Upper lobe of left lung (tissue), 6 donors: ENCODE results near the gene TSPAN12. TPM values are rescaled to one million over a fixed set of nuclear protein-coding genes. Genes with fewer than 3 reads are reported as not detected.
A peak's percentile ranks its signal among the peaks of the same experiment; 100 is the strongest.

Experiments used
- ATAC-seq, 2 donors: fragments of 200-7000 bp; cut with Tn5 transposase; one replicate each; pipeline ENCODE4 v1.9.1; 2022; ENCODE audit warnings: mild to moderate bottlenecking in 2 of 2, moderate library complexity in 2 of 2; ENCODE audit not compliant: low FRiP score in 2 of 2
- DNase-seq, 2 donors: peaks; one replicate each; pipeline ENCODE4 v3.0.0-alpha.2; 2019 to 2020
- H3K27ac ChIP-seq, 4 donors: fragments of 200-600 bp; sonication (generic); one replicate each; pipeline ENCODE4 v1.5.1; 2016 to 2019
- H3K27me3 ChIP-seq, 4 donors: fragments of 200-600 bp; sonication (generic); one replicate each; pipeline ENCODE4 v1.5.1; 2017 to 2019
- H3K36me3 ChIP-seq, 4 donors: fragments of 200-600 bp; sonication (generic); one replicate each; pipeline ENCODE4 v1.5.1; 2016 to 2019
- H3K4me1 ChIP-seq, 4 donors: fragments of 200-600 bp; sonication (generic); one replicate each; pipeline ENCODE4 v1.5.1; 2018 to 2019
- H3K4me3 ChIP-seq, 4 donors: fragments of 200-600 bp; sonication (generic); one replicate each; pipeline ENCODE4 v1.5.1; 2017 to 2019; ENCODE audit warnings: mild to moderate bottlenecking in 2 of 4, moderate library complexity in 1 of 4
- H3K9me3 ChIP-seq, 4 donors: fragments of 200-600 bp; sonication (generic); one replicate each; pipeline ENCODE4 v1.5.1; 2018 to 2019
- EP300 ChIP-seq, 4 donors: sonication (generic); formaldehyde crosslinking; IDR thresholded peaks; one replicate each; pipeline ENCODE4 v1.5.1; 2017; ENCODE audit warnings: antibody characterized with exemption in 4 of 4, control low read depth in 2 of 4
- POLR2A ChIP-seq, 4 donors: fragments of 450-650 bp; IDR thresholded peaks; one replicate each; pipeline ENCODE4 v1.5.1; 2016 to 2017; ENCODE audit warnings: antibody characterized with exemption in 4 of 4, mild to moderate bottlenecking in 2 of 4
- POLR2AphosphoS5 ChIP-seq, 2 donors: sonication (generic); formaldehyde crosslinking; IDR thresholded peaks; one replicate each; pipeline ENCODE4 v1.5.1; 2017; ENCODE audit warnings: antibody characterized with exemption in 2 of 2
- WGBS, 2 donors: methylation state at CpG; one replicate each; pipeline ENCODE4 v1.1.5; 2017 to 2018; 5-methylcytosine and 5-hydroxymethylcytosine counted together
- total RNA-seq, 6 donors: library from RNA; depleted of rRNA in 4 of 6; stranded (reverse); fragments of >200 nt in 4 of 6; gene quantifications; one replicate each; pipeline versions ENCODE4 v1.1.0 to v1.2.1, GENCODE V29; 2016 to 2021
- TF ChIP-seq, protein P1 (sequence below), 6 experiments: fragments of 450-650 bp in 4 of 6; fragments of 200-600 bp in 2 of 6; sonication (generic) in 2 of 6; IDR thresholded peaks; one replicate each; pipeline ENCODE4 v1.5.1; 2016 to 2019; ENCODE audit warnings: antibody characterized with exemption in 6 of 6
- donor health status: DM: no; HTN: no; CAD: no; lungs with moderate emphysema.
- donor health status: DM: no; HTN: yes; CAD: no; lungs with severe emphysema.

TSPAN12 gene
- total RNA-seq, 6 donors from 2014 or later, result 22.0 to 56.3 (median 40.0) TPM

DNA sequence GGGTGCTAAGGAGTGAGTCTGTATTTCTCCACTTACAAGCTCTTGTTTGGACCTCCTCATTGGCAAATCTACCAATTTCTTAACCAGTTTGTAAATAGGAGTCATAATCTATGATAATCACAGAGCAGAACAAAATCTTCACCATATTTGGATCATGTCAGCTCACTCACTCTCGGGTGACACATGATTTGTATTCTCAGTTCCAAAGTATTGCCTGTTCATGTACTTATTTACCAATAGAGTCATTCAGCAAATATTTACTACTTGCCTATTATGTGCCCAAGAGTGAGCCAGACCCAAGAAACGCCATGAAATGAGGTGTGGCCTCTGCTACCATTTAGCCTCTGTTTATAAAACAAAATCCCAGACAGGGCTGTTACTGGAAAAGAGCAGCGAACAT is 114.8 kb downstream of the TSPAN12 start:
- Histone ChIP-seq H3K9me3 (no peaks in the 10 kb centered on the region), H3K4me1 (peaks cover 0 to 5% (median 0%) of the 10 kb centered on the region in 4 donors), H3K4me3 (no peak overlapping the region), H3K36me3 (no peaks in the 10 kb centered on the region), H3K27ac (no peak overlapping the region), H3K27me3 (no peaks in the 10 kb centered on the region)
- no peak for TF ChIP-seq EP300 (IDR thresholded peaks at IDR 0.05)
- no peak for TF ChIP-seq POLR2AphosphoS5 (IDR thresholded peaks at IDR 0.05)
- TF ChIP-seq, protein P1, sequence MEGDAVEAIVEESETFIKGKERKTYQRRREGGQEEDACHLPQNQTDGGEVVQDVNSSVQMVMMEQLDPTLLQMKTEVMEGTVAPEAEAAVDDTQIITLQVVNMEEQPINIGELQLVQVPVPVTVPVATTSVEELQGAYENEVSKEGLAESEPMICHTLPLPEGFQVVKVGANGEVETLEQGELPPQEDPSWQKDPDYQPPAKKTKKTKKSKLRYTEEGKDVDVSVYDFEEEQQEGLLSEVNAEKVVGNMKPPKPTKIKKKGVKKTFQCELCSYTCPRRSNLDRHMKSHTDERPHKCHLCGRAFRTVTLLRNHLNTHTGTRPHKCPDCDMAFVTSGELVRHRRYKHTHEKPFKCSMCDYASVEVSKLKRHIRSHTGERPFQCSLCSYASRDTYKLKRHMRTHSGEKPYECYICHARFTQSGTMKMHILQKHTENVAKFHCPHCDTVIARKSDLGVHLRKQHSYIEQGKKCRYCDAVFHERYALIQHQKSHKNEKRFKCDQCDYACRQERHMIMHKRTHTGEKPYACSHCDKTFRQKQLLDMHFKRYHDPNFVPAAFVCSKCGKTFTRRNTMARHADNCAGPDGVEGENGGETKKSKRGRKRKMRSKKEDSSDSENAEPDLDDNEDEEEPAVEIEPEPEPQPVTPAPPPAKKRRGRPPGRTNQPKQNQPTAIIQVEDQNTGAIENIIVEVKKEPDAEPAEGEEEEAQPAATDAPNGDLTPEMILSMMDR (IDR thresholded peaks at IDR 0.05), result no peak
- TF ChIP-seq POLR2A (IDR thresholded peaks at IDR 0.05), result no peak
- DNase-seq (no peak), ATAC-seq (no peak)
- 65 to 69% methylated on average over 3 of the region's 3 CpGs for WGBS, 2 donors

DNA sequence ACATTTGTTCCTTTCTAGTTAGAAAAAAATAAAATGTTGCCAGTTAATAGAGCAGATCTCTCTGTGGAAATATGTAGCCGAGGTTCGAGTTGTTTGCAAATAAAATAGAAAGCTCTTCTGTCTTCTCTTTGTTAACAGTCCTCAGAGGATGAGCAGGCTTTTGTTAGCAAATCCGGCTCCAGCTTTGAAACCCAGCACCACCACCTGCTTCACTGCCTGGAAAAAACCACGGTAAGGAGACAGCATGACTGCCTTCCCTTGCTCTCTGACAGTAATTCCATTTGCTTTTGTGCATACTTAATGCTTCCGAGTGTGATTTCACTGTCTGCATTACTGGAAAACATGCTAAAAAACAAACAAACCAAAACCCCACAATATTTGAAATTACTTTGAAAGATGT is 115.6 kb downstream of the TSPAN12 start:
- no peaks in the 10 kb centered on the region for H3K36me3 ChIP-seq
- H3K4me1 ChIP-seq, result peaks cover 0 to 5% (median 0%) of the 10 kb centered on the region in 4 donors
- no peak overlapping the region for H3K27ac ChIP-seq
- H3K4me3 ChIP-seq, result no peak overlapping the region
- TF ChIP-seq POLR2A (IDR thresholded peaks at IDR 0.05) (no peak), POLR2AphosphoS5 (IDR thresholded peaks at IDR 0.05) (no peak), EP300 (IDR thresholded peaks at IDR 0.05) (no peak)
- TF ChIP-seq, protein P1 (IDR thresholded peaks at IDR 0.05), result no peak
- H3K9me3 ChIP-seq, result no peaks in the 10 kb centered on the region
- 51% methylated on average over 5 of the region's 5 CpGs for WGBS, 2 donors
- no peak for DNase-seq
- ATAC-seq, result no peak
- no peaks in the 10 kb centered on the region for H3K27me3 ChIP-seq

DNA sequence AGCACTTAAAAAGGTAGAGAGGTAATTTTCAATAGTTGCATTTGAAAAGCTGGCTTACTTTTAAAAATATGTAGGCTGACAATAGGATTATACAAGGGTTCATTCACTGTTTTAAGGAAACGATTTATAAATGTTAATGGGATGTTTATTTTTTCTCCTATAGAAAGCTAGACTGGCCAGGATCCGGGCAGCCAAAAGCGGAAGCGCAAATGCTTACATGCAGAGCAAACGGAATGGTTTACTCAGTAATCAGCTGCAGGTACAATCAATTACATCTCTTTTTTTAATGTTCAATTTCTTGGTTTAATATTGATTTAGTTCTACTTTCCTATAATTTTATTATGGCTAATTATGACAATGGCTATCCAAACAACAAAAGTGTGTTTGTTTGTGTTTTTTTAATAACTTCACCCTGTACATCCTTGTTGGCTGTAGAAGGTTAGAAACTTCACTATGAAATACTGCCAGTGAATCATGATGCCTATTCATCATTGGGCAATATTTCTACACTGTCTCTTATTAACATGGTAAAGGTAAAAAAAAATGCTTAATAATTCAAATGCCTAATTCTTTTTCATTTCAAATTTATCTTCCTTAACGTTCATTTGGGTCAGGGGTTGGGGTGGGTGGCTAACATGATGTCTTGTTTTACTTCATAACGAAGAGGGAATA is 116.4 kb downstream of the TSPAN12 start:
- Histone ChIP-seq H3K4me1 (peaks cover 0 to 5% (median 0%) of the 10 kb centered on the region in 4 donors), H3K36me3 (no peaks in the 10 kb centered on the region), H3K4me3 (no peak overlapping the region), H3K27ac (no peak overlapping the region), H3K9me3 (no peaks in the 10 kb centered on the region), H3K27me3 (no peaks in the 10 kb centered on the region)
- no peak for DNase-seq
- TF ChIP-seq EP300 (IDR thresholded peaks at IDR 0.05) (no peak), POLR2A (IDR thresholded peaks at IDR 0.05) (no peak), POLR2AphosphoS5 (IDR thresholded peaks at IDR 0.05) (no peak)
- TF ChIP-seq, protein P1 (IDR thresholded peaks at IDR 0.05), result no peak
- 55 to 68% methylated on average over 7 of the region's 7 CpGs for WGBS, 2 donors
- no peak for ATAC-seq

DNA sequence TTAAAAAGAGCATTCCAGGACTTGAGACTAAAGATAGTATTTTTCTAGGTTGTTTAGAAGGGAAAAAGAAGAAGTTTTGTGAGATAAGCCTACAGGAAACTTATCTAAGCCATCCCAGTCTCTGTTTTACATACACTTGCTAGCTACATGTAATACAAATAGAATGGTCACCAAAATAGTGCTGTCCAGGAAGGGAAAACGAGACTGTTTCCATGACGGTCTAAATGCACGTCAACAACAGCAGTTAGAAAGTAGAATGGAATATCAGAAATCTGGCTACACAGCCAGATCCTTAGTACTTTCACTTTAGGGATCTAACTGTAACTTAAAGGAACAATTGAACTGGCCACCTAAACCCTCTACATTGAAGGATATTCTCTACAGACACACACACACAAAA is 117.6 kb downstream of the TSPAN12 start:
- DNase-seq, result no peak
- Histone ChIP-seq H3K9me3 (no peaks in the 10 kb centered on the region), H3K27ac (peak overlapping the region in 2 of 4 donors; percentile 35 to 46), H3K4me1 (peaks cover 0 to 5% (median 2%) of the 10 kb centered on the region in 4 donors), H3K4me3 (peak overlapping the region in 3 of 4 donors; percentile 5 to 27 (median 7)), H3K27me3 (no peaks in the 10 kb centered on the region), H3K36me3 (no peaks in the 10 kb centered on the region)
- WGBS, 2 donors, result 22 to 27% methylated on average over 3 of the region's 3 CpGs
- ATAC-seq, result no peak
- TF ChIP-seq, protein P1 (IDR thresholded peaks at IDR 0.05), result no peak
- TF ChIP-seq POLR2A (IDR thresholded peaks at IDR 0.05) (no peak), POLR2AphosphoS5 (IDR thresholded peaks at IDR 0.05) (no peak), EP300 (IDR thresholded peaks at IDR 0.05) (no peak)

DNA sequence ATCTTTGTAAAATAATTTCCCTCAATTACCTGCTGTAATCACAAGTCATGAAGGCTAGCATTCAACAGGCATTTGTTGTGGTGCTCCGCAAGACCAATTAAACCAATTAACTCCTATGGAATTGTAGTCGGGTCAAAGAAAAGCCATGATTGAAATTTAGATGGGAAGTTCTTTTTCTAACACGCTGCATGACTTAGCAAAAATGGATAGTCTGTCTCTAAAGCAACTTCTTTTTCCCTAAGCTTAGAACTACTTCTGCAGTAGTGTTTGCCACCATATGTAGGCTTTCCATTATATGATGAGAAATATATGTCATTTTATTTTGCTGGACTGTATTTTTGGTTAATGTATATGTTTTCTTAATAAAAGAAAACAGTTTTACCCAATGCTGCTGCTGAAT is 119.1 kb downstream of the TSPAN12 start:
- no peaks in the 10 kb centered on the region for H3K9me3 ChIP-seq
- H3K4me1 ChIP-seq, result peaks cover 0 to 9% (median 2%) of the 10 kb centered on the region in 4 donors
- no peaks in the 10 kb centered on the region for H3K36me3 ChIP-seq
- DNase-seq, result no peak
- TF ChIP-seq EP300 (IDR thresholded peaks at IDR 0.05) (no peak), POLR2AphosphoS5 (IDR thresholded peaks at IDR 0.05) (no peak)
- TF ChIP-seq, protein P1 (IDR thresholded peaks at IDR 0.05), result no peak
- 67 to 68% methylated on average over 3 of the region's 3 CpGs for WGBS, 2 donors
- ATAC-seq, result no peak
- H3K27ac ChIP-seq, result no peak overlapping the region
- H3K4me3 ChIP-seq, result no peak overlapping the region
- H3K27me3 ChIP-seq, result no peaks in the 10 kb centered on the region
